ENCODE data around the gene SGMS1.
"Not testable (repeated sequence)": the region's sequence is repeated elsewhere in the genome, so short reads cannot be mapped to it uniquely, and the experiment has no call there.

Gene SGMS1

GRCh38 chr10:50279489-50279888 is 344.3 kb downstream of the SGMS1 start:
- Histone ChIP-seq H3K9ac (no peak overlapping the region), H2AFZ (ENCODE audit: low read depth) (no peak overlapping the region)

DNA sequence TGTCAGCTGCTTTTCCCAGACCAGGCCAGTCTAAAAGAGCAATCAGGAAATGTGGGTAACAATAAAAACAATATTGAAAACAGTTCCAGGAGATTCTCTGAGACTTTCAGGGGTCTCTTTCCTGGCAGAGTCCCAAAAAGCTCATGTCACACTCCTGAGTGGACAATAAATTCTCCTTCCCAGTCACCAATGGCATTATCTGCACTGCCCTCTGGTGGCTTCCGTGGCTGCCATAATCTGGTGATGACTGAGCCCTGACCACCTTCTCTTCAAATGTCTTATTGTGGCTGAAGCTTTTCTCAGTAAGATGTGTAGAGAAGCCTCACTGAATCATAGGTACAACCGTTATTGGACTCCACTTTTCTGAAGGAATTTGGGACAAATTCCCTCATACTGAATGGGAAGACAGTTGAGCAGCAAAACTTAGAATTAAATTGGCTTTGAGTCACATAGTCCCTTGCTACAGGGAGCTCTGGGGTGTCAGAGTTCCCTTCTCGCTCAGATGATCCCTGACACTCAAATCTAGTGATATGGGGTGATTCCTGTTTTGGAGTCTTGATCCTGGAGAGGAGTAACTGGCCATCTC is 348.0 kb downstream of the SGMS1 start:
- Histone ChIP-seq H2AFZ (ENCODE audit: low read depth) (no peak overlapping the region), H3K27ac (no peak overlapping the region), H3K4me2 (no peak overlapping the region), H3K9ac (no peak overlapping the region), H4K20me1 (ENCODE audit: insufficient read depth) (no peaks in the 10 kb centered on the region), H3K36me3 (ENCODE audit: insufficient read depth) (no peaks in the 10 kb centered on the region), H3K4me1 (ENCODE audit: low read depth, poor library complexity, severe bottlenecking) (no peaks in the 10 kb centered on the region), H3K4me3 (IDR thresholded peaks at IDR 0.05; ENCODE audit: insufficient read depth, low read depth, low read length) (no peak overlapping the region), H3K79me2 (ENCODE audit: insufficient read depth, low read depth) (no peaks in the 10 kb centered on the region), H3K27me3 (ENCODE audit: insufficient read depth, low read depth) (no peaks in the 10 kb centered on the region)
- TF ChIP-seq, protein P1, sequence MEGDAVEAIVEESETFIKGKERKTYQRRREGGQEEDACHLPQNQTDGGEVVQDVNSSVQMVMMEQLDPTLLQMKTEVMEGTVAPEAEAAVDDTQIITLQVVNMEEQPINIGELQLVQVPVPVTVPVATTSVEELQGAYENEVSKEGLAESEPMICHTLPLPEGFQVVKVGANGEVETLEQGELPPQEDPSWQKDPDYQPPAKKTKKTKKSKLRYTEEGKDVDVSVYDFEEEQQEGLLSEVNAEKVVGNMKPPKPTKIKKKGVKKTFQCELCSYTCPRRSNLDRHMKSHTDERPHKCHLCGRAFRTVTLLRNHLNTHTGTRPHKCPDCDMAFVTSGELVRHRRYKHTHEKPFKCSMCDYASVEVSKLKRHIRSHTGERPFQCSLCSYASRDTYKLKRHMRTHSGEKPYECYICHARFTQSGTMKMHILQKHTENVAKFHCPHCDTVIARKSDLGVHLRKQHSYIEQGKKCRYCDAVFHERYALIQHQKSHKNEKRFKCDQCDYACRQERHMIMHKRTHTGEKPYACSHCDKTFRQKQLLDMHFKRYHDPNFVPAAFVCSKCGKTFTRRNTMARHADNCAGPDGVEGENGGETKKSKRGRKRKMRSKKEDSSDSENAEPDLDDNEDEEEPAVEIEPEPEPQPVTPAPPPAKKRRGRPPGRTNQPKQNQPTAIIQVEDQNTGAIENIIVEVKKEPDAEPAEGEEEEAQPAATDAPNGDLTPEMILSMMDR (conservative IDR thresholded peaks at IDR 0.05; ENCODE audit: low read depth, low read length): peak; percentile 81

More at GRCh38 chr10:50279489-50279888, 344.3 kb downstream of the SGMS1 start:
- H4K20me1 ChIP-seq (ENCODE audit: insufficient read depth): no peaks in the 10 kb centered on the region
- H3K27ac ChIP-seq: no peak overlapping the region
- no peak overlapping the region for H3K4me2 ChIP-seq
- no peak overlapping the region for H3K4me3 ChIP-seq (IDR thresholded peaks at IDR 0.05; ENCODE audit: insufficient read depth, low read depth, low read length)
- H3K36me3 ChIP-seq (ENCODE audit: insufficient read depth): no peaks in the 10 kb centered on the region
- no peaks in the 10 kb centered on the region for H3K27me3 ChIP-seq (ENCODE audit: insufficient read depth, low read depth)
- TF ChIP-seq, protein P1 (conservative IDR thresholded peaks at IDR 0.05; ENCODE audit: low read depth, low read length): no peak
- no peaks in the 10 kb centered on the region for H3K4me1 ChIP-seq (ENCODE audit: low read depth, poor library complexity, severe bottlenecking)
- no peaks in the 10 kb centered on the region for H3K79me2 ChIP-seq (ENCODE audit: insufficient read depth, low read depth)

- Histone ChIP-seq H3K4me3 (IDR thresholded peaks at IDR 0.05; ENCODE audit: insufficient read depth, low read depth, low read length) (no peak overlapping the region), H3K9ac (no peak overlapping the region), H3K27ac (no peak overlapping the region), H4K20me1 (ENCODE audit: insufficient read depth) (no peaks in the 10 kb centered on the region), H3K4me2 (no peak overlapping the region), H2AFZ (ENCODE audit: low read depth) (no peak overlapping the region), H3K4me1 (ENCODE audit: low read depth, poor library complexity, severe bottlenecking) (no peaks in the 10 kb centered on the region), H3K36me3 (ENCODE audit: insufficient read depth) (no peaks in the 10 kb centered on the region), H3K79me2 (ENCODE audit: insufficient read depth, low read depth) (no peaks in the 10 kb centered on the region), H3K27me3 (ENCODE audit: insufficient read depth, low read depth) (no peaks in the 10 kb centered on the region)
- TF ChIP-seq, protein P1 (conservative IDR thresholded peaks at IDR 0.05; ENCODE audit: low read depth, low read length): no peak
These were observed 351.2 kb downstream of the SGMS1 start for GRCh38 chr10:50272531-50272930.

DNA sequence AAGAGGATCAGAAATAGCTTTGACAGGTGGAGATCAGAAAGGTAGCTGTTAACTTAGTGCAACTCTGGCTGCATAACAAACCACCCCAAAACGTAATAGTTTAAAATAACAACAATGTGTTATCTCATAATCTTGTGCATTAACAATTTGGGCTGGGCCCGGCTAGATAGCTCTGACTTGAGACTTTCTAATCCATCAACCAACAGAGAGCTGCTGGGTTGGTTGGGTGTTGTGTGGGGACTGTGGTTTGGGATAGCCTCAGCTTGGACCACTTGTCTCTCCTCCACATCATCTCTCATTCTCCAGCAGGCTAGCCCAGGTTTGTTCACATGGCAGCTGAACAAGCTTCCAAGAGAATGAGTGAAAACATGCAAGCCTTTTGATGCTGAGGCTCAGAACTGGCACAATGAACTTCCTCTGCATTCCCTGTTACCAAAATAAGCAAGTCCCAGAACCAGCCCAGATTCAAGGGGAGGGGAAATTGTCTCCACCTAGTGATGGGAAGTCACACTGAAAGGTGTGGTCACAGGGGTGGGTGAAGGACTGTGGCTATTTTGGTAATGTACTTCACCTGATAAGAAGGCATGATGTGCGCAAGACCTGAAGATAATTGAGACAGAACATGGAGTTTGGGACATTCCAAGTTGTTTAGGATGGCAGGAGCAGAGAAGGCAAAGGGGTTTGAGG is 352.0 kb downstream of the SGMS1 start:
- Histone ChIP-seq H3K27me3 (ENCODE audit: insufficient read depth, low read depth) (no peaks in the 10 kb centered on the region), H3K79me2 (ENCODE audit: insufficient read depth, low read depth) (no peaks in the 10 kb centered on the region), H4K20me1 (ENCODE audit: insufficient read depth) (no peaks in the 10 kb centered on the region), H2AFZ (ENCODE audit: low read depth) (no peak overlapping the region), H3K4me3 (IDR thresholded peaks at IDR 0.05; ENCODE audit: insufficient read depth, low read depth, low read length) (no peak overlapping the region), H3K27ac (no peak overlapping the region), H3K4me1 (ENCODE audit: low read depth, poor library complexity, severe bottlenecking) (no peaks in the 10 kb centered on the region), H3K9ac (no peak overlapping the region), H3K4me2 (no peak overlapping the region), H3K36me3 (ENCODE audit: insufficient read depth) (no peaks in the 10 kb centered on the region)
- TF ChIP-seq, protein P1 (conservative IDR thresholded peaks at IDR 0.05; ENCODE audit: low read depth, low read length): no peak

- H4K20me1 ChIP-seq (ENCODE audit: insufficient read depth); H3K4me1 ChIP-seq (ENCODE audit: low read depth, poor library complexity, severe bottlenecking); H3K4me2 ChIP-seq; H3K79me2 ChIP-seq (ENCODE audit: insufficient read depth, low read depth); H3K9ac ChIP-seq; H2AFZ ChIP-seq (ENCODE audit: low read depth); H3K4me3 ChIP-seq (IDR thresholded peaks at IDR 0.05; ENCODE audit: insufficient read depth, low read depth, low read length); H3K27me3 ChIP-seq (ENCODE audit: insufficient read depth, low read depth); H3K27ac ChIP-seq; H3K36me3 ChIP-seq (ENCODE audit: insufficient read depth): not testable (repeated sequence)
These were observed 355.9 kb downstream of the SGMS1 start for GRCh38 chr10:50267877-50268276.

DNA sequence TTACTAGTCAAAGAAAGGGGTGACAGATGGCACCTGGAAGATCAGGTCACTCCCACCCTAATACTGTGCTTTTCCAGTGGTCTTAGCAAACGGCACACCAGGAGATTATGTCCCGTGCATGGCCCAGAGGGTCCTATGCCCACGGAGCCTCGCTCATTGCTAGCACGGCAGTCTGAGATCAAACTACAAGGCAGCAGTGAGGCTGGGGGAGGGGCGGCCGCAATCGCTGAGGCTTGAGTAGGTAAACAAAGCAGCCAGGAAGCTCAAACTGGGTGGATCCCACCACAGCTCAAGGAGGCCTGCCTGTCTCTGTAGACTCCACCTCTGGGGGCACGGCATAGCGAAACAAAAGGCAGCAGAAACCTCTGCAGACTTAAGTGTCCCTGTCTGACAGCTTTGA is 361.1 kb downstream of the SGMS1 start:
- H3K27me3 ChIP-seq (ENCODE audit: insufficient read depth, low read depth); H3K27ac ChIP-seq; H3K79me2 ChIP-seq (ENCODE audit: insufficient read depth, low read depth); H3K4me2 ChIP-seq; H2AFZ ChIP-seq (ENCODE audit: low read depth); H3K9ac ChIP-seq; H3K36me3 ChIP-seq (ENCODE audit: insufficient read depth); H3K4me3 ChIP-seq (IDR thresholded peaks at IDR 0.05; ENCODE audit: insufficient read depth, low read depth, low read length); H4K20me1 ChIP-seq (ENCODE audit: insufficient read depth): not testable (repeated sequence)
- H3K4me1 ChIP-seq (ENCODE audit: low read depth, poor library complexity, severe bottlenecking): peaks cover 33% of the 10 kb centered on the region

All from KMS-11 (cell line).